ENCODE measurements around the gene SCD5. TPM values are rescaled to one million over a fixed set of nuclear protein-coding genes. Genes with fewer than 3 reads are reported as not detected.

Gene SCD5
- total RNA-seq, 1 experiment from 2014 or later = 16.3 TPM

DNA sequence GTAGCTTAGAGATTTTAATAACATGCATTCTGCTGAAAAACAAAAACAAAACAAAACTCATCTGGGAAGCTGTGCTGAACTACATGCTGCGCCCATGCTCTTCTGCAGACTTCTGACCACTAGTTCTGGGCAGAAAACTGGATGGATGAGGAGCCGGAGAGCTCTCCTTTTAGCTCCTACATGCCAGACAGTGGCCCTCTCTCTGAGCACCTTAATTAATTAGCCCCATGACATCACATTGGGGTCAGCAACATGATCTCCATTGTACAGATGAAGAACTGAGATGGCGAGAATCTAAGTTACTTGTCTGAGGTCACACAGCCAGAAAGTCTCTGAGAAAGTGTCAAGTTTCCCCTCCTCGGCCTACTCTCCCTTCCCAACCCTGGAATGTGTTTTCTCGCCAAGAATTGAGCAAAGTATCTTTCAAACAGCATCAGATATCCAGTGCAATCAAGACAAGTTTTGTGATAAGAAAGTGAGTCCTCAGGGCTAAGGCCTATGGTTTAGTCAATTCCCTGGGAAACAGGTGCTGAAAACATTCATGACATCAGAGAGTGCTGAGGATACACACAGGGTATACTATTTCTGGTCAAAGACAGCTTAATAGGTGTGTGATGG is 21.6 kb downstream of the SCD5 start:
- TF ChIP-seq, protein P1, sequence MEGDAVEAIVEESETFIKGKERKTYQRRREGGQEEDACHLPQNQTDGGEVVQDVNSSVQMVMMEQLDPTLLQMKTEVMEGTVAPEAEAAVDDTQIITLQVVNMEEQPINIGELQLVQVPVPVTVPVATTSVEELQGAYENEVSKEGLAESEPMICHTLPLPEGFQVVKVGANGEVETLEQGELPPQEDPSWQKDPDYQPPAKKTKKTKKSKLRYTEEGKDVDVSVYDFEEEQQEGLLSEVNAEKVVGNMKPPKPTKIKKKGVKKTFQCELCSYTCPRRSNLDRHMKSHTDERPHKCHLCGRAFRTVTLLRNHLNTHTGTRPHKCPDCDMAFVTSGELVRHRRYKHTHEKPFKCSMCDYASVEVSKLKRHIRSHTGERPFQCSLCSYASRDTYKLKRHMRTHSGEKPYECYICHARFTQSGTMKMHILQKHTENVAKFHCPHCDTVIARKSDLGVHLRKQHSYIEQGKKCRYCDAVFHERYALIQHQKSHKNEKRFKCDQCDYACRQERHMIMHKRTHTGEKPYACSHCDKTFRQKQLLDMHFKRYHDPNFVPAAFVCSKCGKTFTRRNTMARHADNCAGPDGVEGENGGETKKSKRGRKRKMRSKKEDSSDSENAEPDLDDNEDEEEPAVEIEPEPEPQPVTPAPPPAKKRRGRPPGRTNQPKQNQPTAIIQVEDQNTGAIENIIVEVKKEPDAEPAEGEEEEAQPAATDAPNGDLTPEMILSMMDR (IDR thresholded peaks at IDR 0.05; ENCODE audit: unreplicated experiment) = no peak

DNA sequence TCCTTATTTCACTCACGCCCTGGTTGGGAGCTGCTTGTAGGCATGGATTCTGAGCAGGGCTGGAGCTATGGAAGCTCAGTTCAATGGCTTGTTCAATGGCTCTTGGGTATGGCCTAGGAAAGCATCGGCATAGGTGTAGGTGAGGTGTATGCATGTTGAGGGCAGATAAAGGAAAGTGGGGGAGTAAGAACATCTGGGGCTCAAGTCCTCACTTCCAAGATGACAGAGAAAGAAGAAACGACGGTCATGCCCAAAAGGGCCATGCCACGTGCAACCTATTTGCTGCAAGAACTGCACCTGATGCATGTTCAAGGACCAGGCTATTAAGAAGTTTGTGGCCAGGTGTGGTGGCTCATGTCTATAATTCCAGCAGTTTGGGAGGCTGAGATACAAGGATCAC is 23.4 kb downstream of the SCD5 start:
- intact Hi-C loops (cut with micrococcal nuclease; ENCODE audit: unreplicated experiment) = no loop called here
- H3K4me1 Mint-ChIP-seq (ENCODE audit: low read depth, unreplicated experiment) = peaks cover 12% of the 10 kb centered on the region
- H3K9me3 Mint-ChIP-seq (ENCODE audit: low read depth, unreplicated experiment) = no peaks in the 10 kb centered on the region
- H3K27ac Mint-ChIP-seq (ENCODE audit: unreplicated experiment) = no peak overlapping the region
- TF ChIP-seq, protein P1 (IDR thresholded peaks at IDR 0.05; ENCODE audit: unreplicated experiment) = no peak
- H3K27me3 Mint-ChIP-seq (ENCODE audit: unreplicated experiment) = no peaks in the 10 kb centered on the region
- no peak for DNase-seq
- no TSS peak for BruUV-seq (replicated peaks)
- no peaks in the 10 kb centered on the region for H3K36me3 Mint-ChIP-seq (ENCODE audit: insufficient read depth, unreplicated experiment)
- CTCF ChIA-PET = no interaction called here
- no peak overlapping the region for H3K4me3 Mint-ChIP-seq (ENCODE audit: low read depth, unreplicated experiment)

More for the DNA sequence above, 21.6 kb downstream of the SCD5 start:
- H3K27ac Mint-ChIP-seq (ENCODE audit: unreplicated experiment) = no peak overlapping the region
- CTCF ChIA-PET = no interaction called here
- no peaks in the 10 kb centered on the region for H3K27me3 Mint-ChIP-seq (ENCODE audit: unreplicated experiment)
- peaks cover 29% of the 10 kb centered on the region for H3K4me1 Mint-ChIP-seq (ENCODE audit: low read depth, unreplicated experiment)
- peaks cover 7% of the 10 kb centered on the region for H3K36me3 Mint-ChIP-seq (ENCODE audit: insufficient read depth, unreplicated experiment)
- H3K4me3 Mint-ChIP-seq (ENCODE audit: low read depth, unreplicated experiment) = no peak overlapping the region
- no peak for DNase-seq
- no peaks in the 10 kb centered on the region for H3K9me3 Mint-ChIP-seq (ENCODE audit: low read depth, unreplicated experiment)
- BruUV-seq (replicated peaks) = no TSS peak
- intact Hi-C loops (cut with micrococcal nuclease; ENCODE audit: unreplicated experiment) = no loop called here

DNA sequence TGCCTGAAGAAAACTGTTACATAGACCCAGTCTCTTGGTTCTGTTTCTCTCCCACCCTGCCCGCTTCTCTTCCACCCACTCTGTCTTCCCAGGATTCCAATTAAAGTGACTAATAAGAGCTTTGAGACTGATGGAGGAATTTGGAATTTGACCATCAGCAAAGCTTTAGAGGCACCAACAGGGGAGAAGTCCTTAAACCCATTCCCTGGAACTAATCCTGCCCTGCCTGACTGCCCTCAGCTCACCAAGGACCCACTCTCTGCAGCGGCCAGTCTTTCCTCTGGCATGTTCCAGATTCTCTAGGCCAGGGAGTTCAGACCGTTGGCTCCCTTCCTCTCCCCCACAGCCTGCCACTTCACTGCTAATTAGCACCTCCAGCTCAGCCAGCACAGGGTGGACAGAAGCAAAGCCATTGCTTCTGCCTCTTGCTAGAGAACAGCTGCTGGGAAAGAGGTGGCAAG is 23.9 kb downstream of the SCD5 start:
- intact Hi-C loops (cut with micrococcal nuclease; ENCODE audit: unreplicated experiment) = no loop called here

DNA sequence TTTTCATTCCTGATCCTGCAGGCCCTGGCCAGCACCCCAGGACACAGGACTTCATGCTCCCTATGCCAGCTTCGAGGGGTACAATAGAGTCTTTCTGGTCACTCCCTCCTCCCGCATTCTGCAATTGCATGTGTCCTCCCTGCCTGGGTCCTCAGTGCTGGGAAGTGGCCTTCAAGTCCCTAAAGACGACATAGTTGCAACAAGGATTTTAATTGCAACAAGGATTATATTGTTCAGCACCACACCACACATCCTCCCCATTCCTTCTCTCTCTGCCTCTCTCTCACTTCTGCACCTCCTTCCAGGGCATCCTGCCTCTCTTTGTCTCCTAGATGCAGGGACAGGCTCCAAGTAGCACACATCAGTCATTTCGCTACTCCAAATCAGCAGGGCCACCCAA is 25.5 kb downstream of the SCD5 start:
- no peak overlapping the region for H3K27ac Mint-ChIP-seq (ENCODE audit: unreplicated experiment)

More for the DNA sequence above, 23.9 kb downstream of the SCD5 start:
- DNase-seq = no peak
- no peaks in the 10 kb centered on the region for H3K27me3 Mint-ChIP-seq (ENCODE audit: unreplicated experiment)
- no TSS peak for BruUV-seq (replicated peaks)
- no peaks in the 10 kb centered on the region for H3K9me3 Mint-ChIP-seq (ENCODE audit: low read depth, unreplicated experiment)
- H3K4me1 Mint-ChIP-seq (ENCODE audit: low read depth, unreplicated experiment) = peaks cover 7% of the 10 kb centered on the region
- no peak overlapping the region for H3K4me3 Mint-ChIP-seq (ENCODE audit: low read depth, unreplicated experiment)
- H3K36me3 Mint-ChIP-seq (ENCODE audit: insufficient read depth, unreplicated experiment) = no peaks in the 10 kb centered on the region
- TF ChIP-seq, protein P1 (IDR thresholded peaks at IDR 0.05; ENCODE audit: unreplicated experiment) = no peak
- H3K27ac Mint-ChIP-seq (ENCODE audit: unreplicated experiment) = no peak overlapping the region
- CTCF ChIA-PET = no interaction called here

More for the DNA sequence above, 25.5 kb downstream of the SCD5 start:
- no TSS peak for BruUV-seq (replicated peaks)
- Mint-ChIP-seq H3K36me3 (ENCODE audit: insufficient read depth, unreplicated experiment) (no peaks in the 10 kb centered on the region), H3K4me3 (ENCODE audit: low read depth, unreplicated experiment) (no peak overlapping the region), H3K4me1 (ENCODE audit: low read depth, unreplicated experiment) (no peaks in the 10 kb centered on the region), H3K9me3 (ENCODE audit: low read depth, unreplicated experiment) (no peaks in the 10 kb centered on the region), H3K27me3 (ENCODE audit: unreplicated experiment) (no peaks in the 10 kb centered on the region)
- intact Hi-C loops (cut with micrococcal nuclease; ENCODE audit: unreplicated experiment) = no loop called here
- CTCF ChIA-PET = no interaction called here
- TF ChIP-seq, protein P1 (IDR thresholded peaks at IDR 0.05; ENCODE audit: unreplicated experiment) = no peak
- DNase-seq = no peak
